HepG2 (cell line): ENCODE data around the gene OSBPL10. TPM values are rescaled to one million over a fixed set of nuclear protein-coding genes. Genes with fewer than 3 reads are reported as not detected.

ENCODE experiments used
- AGO1 ChIP-seq: fragments of 200-400 bp; formaldehyde crosslinking; IDR thresholded peaks from 2 replicates; pipeline ENCODE4 v1.6.1; 2017; ENCODE audit warnings: mild to moderate bottlenecking, low read depth, low read length, moderate library complexity; ENCODE audit not compliant: poor library complexity, severe bottlenecking
- ARID5B ChIP-seq: IDR thresholded peaks from 2 replicates; pipeline ENCODE4 v1.4.0; 2020; ENCODE audit warnings: mild to moderate bottlenecking, missing genetic modification reagents
- CCDC6 ChIP-seq: sonication (generic); formaldehyde crosslinking; IDR thresholded peaks from 2 replicates; pipeline ENCODE4 v1.8.1; 2022; ENCODE audit warnings: mild to moderate bottlenecking, missing genetic modification reagents, moderate library complexity
- ELF1 ChIP-seq: sonication (generic); formaldehyde crosslinking; IDR thresholded peaks from 2 replicates; pipeline ENCODE4 v1.4.0; 2020; ENCODE audit warnings: missing genetic modification reagents
- HHEX ChIP-seq: IDR thresholded peaks from 2 replicates; pipeline ENCODE4 v1.6.1; 2016; ENCODE audit warnings: control low read depth
- HMGXB4 ChIP-seq, 2 experiments: sonication (generic) in 1 of 2; formaldehyde crosslinking in 1 of 2; IDR thresholded peaks; 2 replicates each; pipeline versions ENCODE4 v1.4.0 to v1.6.1; 2018 to 2020; ENCODE audit warnings: missing genetic modification reagents in 2 of 2, borderline replicate concordance in 1 of 2, low read depth in 1 of 2, mild to moderate bottlenecking in 1 of 2, missing biosample characterization in 1 of 2
- HOXD1 ChIP-seq: sonication (generic); formaldehyde crosslinking; IDR thresholded peaks from 2 replicates; pipeline ENCODE4 v1.5.0; 2020; ENCODE audit warnings: missing genetic modification reagents
- IKZF5 ChIP-seq: IDR thresholded peaks from 2 replicates; pipeline ENCODE4 v1.6.1; 2018; ENCODE audit warnings: missing genetic modification reagents, mild to moderate bottlenecking, missing compliant biosample characterization
- IRF1 ChIP-seq: sonication (generic); formaldehyde crosslinking; IDR thresholded peaks from 2 replicates; pipeline ENCODE4 v1.4.0; 2020; ENCODE audit warnings: low read depth, mild to moderate bottlenecking, missing genetic modification reagents
- ISL2 ChIP-seq: sonication (generic); formaldehyde crosslinking; IDR thresholded peaks from 2 replicates; pipeline ENCODE4 v1.5.0; 2020; ENCODE audit warnings: missing genetic modification reagents
- KAT7 ChIP-seq: IDR thresholded peaks from 2 replicates; pipeline ENCODE4 v1.6.1; 2018; ENCODE audit warnings: borderline replicate concordance, missing compliant biosample characterization
- MAX ChIP-seq: IDR thresholded peaks from 2 replicates; pipeline ENCODE4 v1.6.1; 2012; ENCODE audit warnings: inconsistent platforms
- MLX ChIP-seq: IDR thresholded peaks from 2 replicates; pipeline ENCODE4 v1.6.1; 2016
- MXD3 ChIP-seq: IDR thresholded peaks from 2 replicates; pipeline ENCODE4 v1.6.1; 2016; ENCODE audit warnings: mild to moderate bottlenecking, missing biosample characterization, missing genetic modification reagents
- PHF8 ChIP-seq: sonication (generic); formaldehyde crosslinking; IDR thresholded peaks from 2 replicates; pipeline ENCODE4 v1.5.0; 2020; ENCODE audit warnings: missing genetic modification reagents
- SALL1 ChIP-seq: sonication (generic); formaldehyde crosslinking; IDR thresholded peaks from 2 replicates; pipeline ENCODE4 v1.8.0; 2022; ENCODE audit warnings: mild to moderate bottlenecking, missing genetic modification reagents
- U2AF1 ChIP-seq: fragments of 200-400 bp; formaldehyde crosslinking; optimal IDR thresholded peaks from 2 replicates; pipeline ENCODE3; 2017; ENCODE audit warnings: mild to moderate bottlenecking, low read depth, low read length
- ZFYVE20 ChIP-seq: sonication (generic); formaldehyde crosslinking; IDR thresholded peaks from 2 replicates; pipeline ENCODE4 v1.8.0; 2023; ENCODE audit warnings: low read depth, mild to moderate bottlenecking, moderate library complexity, missing genetic modification reagents, borderline replicate concordance
- ZNF234 ChIP-seq: sonication (generic); formaldehyde crosslinking; conservative IDR thresholded peaks from 2 replicates; pipeline ENCODE4 v1.5.1; 2020; ENCODE audit warnings: mild to moderate bottlenecking, missing genetic modification reagents
- ZNF598 ChIP-seq: sonication (generic); formaldehyde crosslinking; IDR thresholded peaks from 2 replicates; pipeline ENCODE4 v1.5.1; 2020; ENCODE audit warnings: mild to moderate bottlenecking, missing genetic modification reagents, borderline replicate concordance
- polyA plus RNA-seq, 8 experiments: library from polyadenylated mRNA; depleted of rRNA in 3 of 8; stranded (reverse) in 7 of 8; unstranded in 1 of 8; fragments of >200 nt; fragmentation: Illumina TruSeq in 4 of 8; extraction: Trizol in 4 of 8; gene quantifications; 2 replicates each; pipeline versions ENCODE4 v1.2.1 to v1.2.3, GENCODE V29; 2011 to 2016; ENCODE audit warnings: low read depth in 4 of 8, missing spikeins in 1 of 8, mixed read lengths in 1 of 8; ENCODE audit not compliant: insufficient read depth in 1 of 8
- total RNA-seq, 5 experiments: library from RNA; depleted of rRNA; stranded (reverse); fragments of >200 nt; fragmentation: Illumina TruSeq; extraction: Trizol; gene quantifications; 2 replicates each; pipeline ENCODE4 v1.2.3, GENCODE V29; 2016; ENCODE audit warnings: low read depth in 1 of 5

OSBPL10 gene
- total and polyA plus RNA-seq, 2 of the 13 experiments (the other 11 are each of a cell fraction or from before 2014, with no cell fraction given) = 10.3 to 28.6 TPM

- no peak for TF ChIP-seq ZFYVE20
- no peak for TF ChIP-seq ELF1 (CRISPR knock-in tag)
- no peak for TF ChIP-seq MXD3
- TF ChIP-seq U2AF1 = no peak
- no peak for TF ChIP-seq AGO1
- TF ChIP-seq ARID5B (CRISPR knock-in tag) = peak; percentile 60
- peak; percentile 13; the same call in 1 of the 2 replicates for TF ChIP-seq HHEX (CRISPR knock-in tag)
- TF ChIP-seq ISL2 (CRISPR knock-in tag) = 0 out of 2 replicates have a peak, but pooled peaks have one; percentile 36
- no peak for TF ChIP-seq PHF8 (CRISPR knock-in tag)
- TF ChIP-seq IKZF5 = no peak
- TF ChIP-seq MLX (CRISPR knock-in tag) = no peak
- TF ChIP-seq ZNF234 (CRISPR knock-in tag) = no peak
- no peak for TF ChIP-seq ZNF598 (CRISPR knock-in tag)
- TF ChIP-seq HOXD1 = no peak
- TF ChIP-seq SALL1 (CRISPR knock-in tag) = peak; percentile 46; the same call in 1 of the 2 replicates
- TF ChIP-seq IRF1 (CRISPR knock-in tag) = no peak
- TF ChIP-seq HMGXB4 (CRISPR knock-in tag; IDR thresholded peaks at IDR 0.05; ENCODE audit: borderline replicate concordance in 1 of 2, low read depth in 1 of 2) = no peak
- TF ChIP-seq CCDC6 (CRISPR knock-in tag) = no peak
- no peak for TF ChIP-seq KAT7 (CRISPR knock-in tag)
- 0 out of 2 replicates have a peak, but pooled peaks have one; percentile 26 for TF ChIP-seq MAX
These were observed 300.8 kb downstream of the OSBPL10 start (continued) for GRCh38 chr3:31680072-31680870.
